ENCODE measurements around the gene SPATA16.

DNA sequence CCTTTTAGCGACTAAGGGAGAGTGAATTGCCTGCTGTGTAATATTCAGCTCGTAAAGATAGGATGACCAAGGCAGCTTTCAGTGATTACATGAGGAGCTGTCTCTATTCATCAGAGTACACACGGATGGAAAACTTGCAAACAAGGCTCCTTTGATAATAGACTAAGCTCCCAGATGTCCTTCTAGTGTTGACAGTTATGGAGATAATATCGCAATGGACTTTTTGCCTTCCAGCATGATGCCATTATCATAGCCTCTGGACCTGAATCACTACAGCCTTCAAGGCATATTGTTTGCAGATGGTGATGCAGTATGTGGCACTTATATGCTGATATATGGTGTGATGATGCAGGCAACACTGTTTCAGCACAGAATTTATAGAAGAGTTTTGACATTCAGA lies 296.6 kb downstream of the SPATA16 start:
- TF ChIP-seq POLR2AphosphoS5 (IDR thresholded peaks at IDR 0.05) = no peak
- no peak for TF ChIP-seq CTCF (IDR thresholded peaks at IDR 0.05)
- no peak for TF ChIP-seq EP300 (IDR thresholded peaks at IDR 0.05)
- TF ChIP-seq POLR2A (IDR thresholded peaks at IDR 0.05) = no peak

Data from sigmoid colon (tissue), 4 donors.